GM12878 (cell line): Measurements from ENCODE around the gene CA6. TPM values are rescaled to one million over a fixed set of nuclear protein-coding genes. Genes with fewer than 3 reads are reported as not detected.

Experiments
- ATAC-seq: fragments of 200-7000 bp; cut with Tn5 transposase; 3 replicates; pipeline ENCODE4 v1.9.1; 2020; ENCODE audit warnings: mild to moderate bottlenecking, moderate library complexity
- BruUV-seq: library from RNA; stranded (reverse); fragments of 400-500 nt; replicated peaks from 2 replicates; lab custom pipeline; 2021; lab: Mats Ljungman, UMichigan
- CTCF ChIA-PET: fragments of 300-600 bp; sonication (Branson Sonifier 250); formaldehyde crosslinking; extraction: SDS; loops from one replicate; lab custom pipeline; 2021; ENCODE audit warnings: inconsistent platforms; lab: Yijun Ruan, JAX
- POLR2A ChIA-PET: fragments of 350-600 bp; formaldehyde crosslinking; extraction: SDS; loops from one replicate; lab custom pipeline; 2021; ENCODE audit warnings: inconsistent platforms; lab: Charles Lee
- RAD21 ChIA-PET: fragments of 300-600 bp; sonication (Branson Sonifier 250); formaldehyde crosslinking; loops from one replicate; lab custom pipeline; 2023; ENCODE audit warnings: antibody characterized with exemption; ENCODE audit not compliant: unreplicated experiment; lab: Charles Lee
- SMC1A ChIA-PET: fragments of 300-600 bp; sonication (Branson Sonifier 250); formaldehyde crosslinking; loops from one replicate; lab custom pipeline; 2023; ENCODE audit not compliant: unreplicated experiment, uncharacterized antibody; lab: Charles Lee
- DNase-seq: peaks from one replicate; pipeline ENCODE4 v3.0.0-alpha.2; 2011; ENCODE audit warnings: low read depth, low spot score
- FAIRE-seq: peaks from 3 replicates; lab custom pipeline; 2011; peaks lifted over from hg19 to GRCh38; lab: Jason Lieb, UNC
- H2AFZ ChIP-seq: 2 replicates; pipeline ENCODE4 v1.6.0; 2011; ENCODE audit warnings: low read depth, low read length, control low read depth; ENCODE audit not compliant: control insufficient read depth
- H3K27ac ChIP-seq: 2 replicates; pipeline ENCODE4 v1.5.1; 2011; ENCODE audit warnings: control low read depth; ENCODE audit not compliant: control insufficient read depth, insufficient read depth
- H3K27me3 ChIP-seq, 2 experiments: replicated peaks in 1 of 2; 2 replicates each; pipeline versions ENCODE4 v1.6.0 to v1.6.1; 2011; ENCODE audit warnings: low read length in 1 of 2; ENCODE audit not compliant: control insufficient read depth in 2 of 2, insufficient read depth in 2 of 2
- H3K36me3 ChIP-seq, 2 experiments: 2 replicates each; pipeline ENCODE4 v1.5.1; 2011; ENCODE audit warnings: low read length in 1 of 2; ENCODE audit not compliant: control insufficient read depth in 2 of 2, insufficient read depth in 2 of 2
- H3K4me1 ChIP-seq: 2 replicates; pipeline ENCODE4 v1.6.1; 2011; ENCODE audit warnings: mild to moderate bottlenecking, low read length, moderate library complexity, mixed read lengths; ENCODE audit not compliant: control insufficient read depth, insufficient read depth
- H3K4me2 ChIP-seq: 2 replicates; pipeline ENCODE4 v1.6.0; 2011; ENCODE audit warnings: control low read depth; ENCODE audit not compliant: control insufficient read depth, insufficient read depth
- H3K4me3 ChIP-seq: fragments of 200-600 bp; sonication (generic); 2 replicates; pipeline ENCODE4 v1.5.1; 2016
- H3K79me2 ChIP-seq: 2 replicates; pipeline ENCODE4 v1.6.0; 2011; ENCODE audit warnings: low read length; ENCODE audit not compliant: control insufficient read depth, insufficient read depth
- H3K9ac ChIP-seq: 2 replicates; pipeline ENCODE4 v1.8.0; 2011; ENCODE audit warnings: low read length, control low read depth, mixed read lengths; ENCODE audit not compliant: control insufficient read depth, insufficient read depth
- H3K9me3 ChIP-seq: replicated peaks from 3 replicates; pipeline ENCODE4 v1.5.1; 2011; ENCODE audit warnings: mild to moderate bottlenecking, low read length; ENCODE audit not compliant: control insufficient read depth, insufficient read depth
- H4K20me1 ChIP-seq: 2 replicates; pipeline ENCODE4 v1.6.0; 2011; ENCODE audit not compliant: control insufficient read depth, insufficient read depth
- BMI1 ChIP-seq: fragments of 450-650 bp; IDR thresholded peaks from 2 replicates; pipeline ENCODE4 v1.6.1; 2016; ENCODE audit warnings: mild to moderate bottlenecking, moderate library complexity, borderline replicate concordance
- E2F4 ChIP-seq: IDR thresholded peaks from 2 replicates; pipeline ENCODE4 v1.6.1; 2012; ENCODE audit warnings: low read depth, low read length, improper control_type of control experiment
- FOS ChIP-seq: IDR thresholded peaks from 3 replicates; pipeline ENCODE4 v1.6.1; 2011; ENCODE audit warnings: borderline replicate concordance; ENCODE audit not compliant: insufficient read length; ENCODE audit errors: extremely low read depth
- IKZF1 ChIP-seq: fragments of 450-650 bp; conservative IDR thresholded peaks from 2 replicates; pipeline ENCODE4 v1.6.1; 2017; ENCODE audit warnings: antibody characterized with exemption, mild to moderate bottlenecking
- KDM1A ChIP-seq: fragments of 200-600 bp; sonication (generic); IDR thresholded peaks from 2 replicates; pipeline ENCODE4 v1.6.1; 2016; ENCODE audit warnings: borderline replicate concordance
- MEF2B ChIP-seq: fragments of 450-650 bp; IDR thresholded peaks from 2 replicates; pipeline ENCODE4 v1.6.1; 2018; ENCODE audit warnings: mild to moderate bottlenecking, moderate library complexity; ENCODE audit not compliant: partially characterized antibody, poor library complexity, severe bottlenecking
- MTA2 ChIP-seq: fragments of 450-650 bp; IDR thresholded peaks from 2 replicates; pipeline ENCODE4 v1.6.1; 2016; ENCODE audit warnings: low read depth, mild to moderate bottlenecking, moderate library complexity
- NFYA ChIP-seq: IDR thresholded peaks from 2 replicates; pipeline ENCODE4 v1.6.1; 2011; ENCODE audit warnings: low read depth, mild to moderate bottlenecking, low read length, improper control_type of control experiment, borderline replicate concordance
- TAF1 ChIP-seq: IDR thresholded peaks from 2 replicates; pipeline ENCODE4 v1.6.1; 2011; ENCODE audit warnings: mild to moderate bottlenecking, low read depth, low read length, borderline replicate concordance
- ZNF274 ChIP-seq: IDR thresholded peaks from one replicate; pipeline ENCODE4 v1.8.0; 2011; ENCODE audit not compliant: insufficient read length, insufficient read depth
- WGBS: methylation state at CpG from one replicate; pipeline ENCODE4 v1.1.6; 2016; ENCODE audit warnings: low lambda C conversion rate; ENCODE audit not compliant: insufficient replicate concordance, insufficient coverage; ENCODE audit errors: missing lambda C conversion rate; 5-methylcytosine and 5-hydroxymethylcytosine counted together
- in situ Hi-C: fragments of 300-500 bp; cut with MboI; formaldehyde crosslinking; loops from 9 replicates; pipeline ENCODE4 v1.14.3; 2018; ENCODE audit warnings: mixed read lengths
- intact Hi-C: fragments of 100-400 bp; cut with micrococcal nuclease; formaldehyde crosslinking; loops from one replicate; pipeline ENCODE4 v1.14.2; 2022; ENCODE audit not compliant: unreplicated experiment
- polyA plus RNA-seq, 11 experiments: library from polyadenylated mRNA; depleted of rRNA in 4 of 11; unstranded in 6 of 11; stranded (reverse) in 5 of 11; fragments of >200 nt; fragmentation: Nextera tagmentation in 4 of 11; fragmentation: Illumina TruSeq in 1 of 11; extraction: Ambion mirVana in 4 of 11; extraction: Trizol in 1 of 11; gene quantifications; 1 replicate in 1 of 11; 2 replicates in 10 of 11; pipeline versions ENCODE4 v1.2.1 to v1.2.3, GENCODE V29; 2011 to 2016; ENCODE audit warnings: inconsistent platforms in 2 of 11, missing spikeins in 2 of 11, low read depth in 1 of 11
- total RNA-seq, 4 experiments: library from RNA; depleted of rRNA in 3 of 4; stranded (reverse); fragments of >200 nt in 3 of 4; fragmentation: Illumina TruSeq in 1 of 4; extraction: Trizol in 1 of 4; gene quantifications; 2 replicates each; pipeline versions ENCODE4 v1.2.1 to v1.2.3, GENCODE V29; 2013 to 2021
- TF ChIP-seq, protein P1 (sequence below): IDR thresholded peaks from 2 replicates; pipeline ENCODE4 v1.6.1; 2011; ENCODE audit warnings: borderline replicate concordance, low read depth, mild to moderate bottlenecking, moderate library complexity, mixed read lengths, low read length; ENCODE audit not compliant: insufficient read depth; ENCODE audit errors: extremely low read length

CA6 gene
- total and polyA plus RNA-seq, 10 of the 15 experiments (the other 5 are each of a cell fraction or from before 2014, with no cell fraction given), result not detected

DNA sequence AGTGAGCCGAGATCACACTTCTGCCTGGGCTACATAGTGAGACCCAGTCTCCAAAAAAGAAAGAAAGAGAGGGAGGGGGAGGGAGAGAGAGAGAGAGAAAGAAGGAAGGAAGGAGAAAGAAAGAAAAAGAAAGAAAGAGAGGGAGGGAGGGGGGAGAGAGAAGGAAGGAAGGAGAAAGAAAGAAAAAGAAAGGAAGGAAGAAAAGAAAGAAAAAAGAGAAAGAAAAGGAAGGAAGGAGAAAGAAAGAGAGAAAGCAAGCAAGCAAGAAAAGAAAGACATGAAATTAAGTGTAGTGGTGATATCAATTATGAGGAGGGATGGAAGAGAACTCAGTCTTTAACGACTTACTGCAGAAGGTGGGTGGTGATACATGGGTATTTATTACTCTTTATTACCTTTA, 38.5 kb downstream of the CA6 start:
- in situ Hi-C loops, result no loop called here
- H3K4me3 ChIP-seq, result no peak overlapping the region
- ChIA-PET RAD21 (no interaction called here), SMC1A (no interaction called here)
- no peak for FAIRE-seq
- WGBS, result 39% methylated on average over 2 of the region's 2 CpGs
- ATAC-seq, result no peak
- no TSS peak for BruUV-seq
- H3K9me3 ChIP-seq, result no peaks in the 10 kb centered on the region
- no peak overlapping the region for H2AFZ ChIP-seq
- H3K36me3 ChIP-seq, result no peaks in the 10 kb centered on the region
- no peak for DNase-seq
- H3K79me2 ChIP-seq, result no peaks in the 10 kb centered on the region
- no peak for TF ChIP-seq BMI1
- no peak for TF ChIP-seq ZNF274
- TF ChIP-seq TAF1, result no peak
- TF ChIP-seq NFYA, result no peak
- TF ChIP-seq MEF2B, result no peak
- TF ChIP-seq, all 136 proteins: peak for 0
- ChIA-PET CTCF (interaction anchor here (3.2 kb wide), 1 partner anchor 21 kb away, joined by 14 read pairs; no protein-coding TSS in a partner anchor), POLR2A (no interaction called here)
- intact Hi-C loops, result no loop called here
- H3K27ac ChIP-seq, result no peak overlapping the region
- H3K9ac ChIP-seq, result no peak overlapping the region
- H3K4me2 ChIP-seq, result no peak overlapping the region
- H4K20me1 ChIP-seq, result no peaks in the 10 kb centered on the region
- H3K4me1 ChIP-seq, result no peaks in the 10 kb centered on the region
- H3K27me3 ChIP-seq, result peaks cover 0 to 2% of the 10 kb centered on the region in 2 experiments; a peak in 2 of 4 replicates

DNA sequence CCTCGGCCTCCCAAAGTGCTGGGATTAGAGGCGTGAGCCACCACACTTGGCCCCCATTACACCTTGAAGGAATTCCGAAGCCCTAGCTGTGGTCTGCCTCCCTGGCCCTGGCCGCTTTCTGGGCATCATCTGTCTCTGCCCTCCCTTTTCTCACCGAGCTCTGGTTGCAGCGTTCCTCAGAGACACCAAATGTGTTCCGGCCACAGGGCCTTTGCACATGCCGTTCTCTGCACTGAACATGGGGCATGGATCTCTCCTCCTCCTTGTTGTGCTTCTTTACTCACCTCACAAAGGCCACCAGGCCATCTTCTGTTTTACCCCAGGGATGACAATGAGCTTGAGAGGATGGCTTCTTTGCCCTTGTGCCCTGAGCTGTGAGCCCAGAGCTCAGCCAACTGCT, 39.3 kb downstream of the CA6 start:
- H4K20me1 ChIP-seq, result no peaks in the 10 kb centered on the region
- H3K79me2 ChIP-seq, result no peaks in the 10 kb centered on the region
- no peaks in the 10 kb centered on the region for H3K36me3 ChIP-seq
- 51% methylated on average over 8 of the region's 8 CpGs for WGBS
- no peak overlapping the region for H3K9ac ChIP-seq
- no peaks in the 10 kb centered on the region for H3K9me3 ChIP-seq
- RAD21 ChIA-PET, result interaction anchor here (0.7 to 1.9 kb wide), 2 partner anchors 22 to 82 kb away, joined by 3 to 5 read pairs; no protein-coding TSS in a partner anchor
- no peak overlapping the region for H3K4me3 ChIP-seq
- DNase-seq (no peak), ATAC-seq (no peak), FAIRE-seq (no peak)
- no peaks in the 10 kb centered on the region for H3K27me3 ChIP-seq
- H3K4me1 ChIP-seq, result no peaks in the 10 kb centered on the region
- CTCF ChIA-PET, result interaction anchor here (0.7 to 3.5 kb wide), 7 partner anchors 20 to 124 kb away, joined by 3 to 14 read pairs (median 4); no protein-coding TSS in a partner anchor
- POLR2A ChIA-PET, result interaction anchor here (0.5 to 0.6 kb wide), 2 partner anchors 37 to 416 kb away, joined by 3 to 4 read pairs; no protein-coding TSS in a partner anchor
- no peak overlapping the region for H3K27ac ChIP-seq
- SMC1A ChIA-PET, result no interaction called here
- H2AFZ ChIP-seq, result no peak overlapping the region
- intact Hi-C loops, result loop anchor here (5.0 kb wide), 1 partner anchor 123 kb away; no protein-coding TSS in a partner anchor
- BruUV-seq, result no TSS peak
- H3K4me2 ChIP-seq, result no peak overlapping the region
- in situ Hi-C loops, result loop anchor here (5.0 kb wide), 1 partner anchor 68 kb away; no protein-coding TSS in a partner anchor
- TF ChIP-seq MTA2 (no peak), FOS (no peak), MEF2B (no peak), KDM1A (no peak), IKZF1 (no peak), E2F4 (no peak)
- TF ChIP-seq, protein P1, sequence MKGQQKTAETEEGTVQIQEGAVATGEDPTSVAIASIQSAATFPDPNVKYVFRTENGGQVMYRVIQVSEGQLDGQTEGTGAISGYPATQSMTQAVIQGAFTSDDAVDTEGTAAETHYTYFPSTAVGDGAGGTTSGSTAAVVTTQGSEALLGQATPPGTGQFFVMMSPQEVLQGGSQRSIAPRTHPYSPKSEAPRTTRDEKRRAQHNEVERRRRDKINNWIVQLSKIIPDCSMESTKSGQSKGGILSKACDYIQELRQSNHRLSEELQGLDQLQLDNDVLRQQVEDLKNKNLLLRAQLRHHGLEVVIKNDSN, result no peak
